Stimulated activated naive B cell treated with anti-CD40 and anti-IgM and Interleukin-4, amounts not matched to agents 10 μg/mL and 1 μg/mL and 100 μg/mL, for 72 hours (primary cell): ENCODE measurements around the gene ITCH.
A peak's percentile ranks its signal among the peaks of the same experiment; 100 is the strongest.
"Not testable (repeated sequence)": the region's sequence is repeated elsewhere in the genome, so short reads cannot be mapped to it uniquely, and the experiment has no call there.

Experiments used
- ATAC-seq, 2 donors: fragments of 150-1000 bp; cut with Tn5 transposase; replicated peaks; 2 replicates each; pipeline ENCODE4 v1.10.0; 2021; ENCODE audit warnings: moderate library complexity in 1 of 2
- DNase-seq: peaks from one replicate; pipeline ENCODE4 v3.0.0; 2021
- H3K27ac Mint-ChIP-seq: one replicate; pipeline ENCODE4 v1.8.0; 2022; ENCODE audit warnings: mild to moderate bottlenecking, mixed read lengths
- H3K27me3 Mint-ChIP-seq, 2 donors: one replicate each; pipeline ENCODE4 v1.8.0; 2022; ENCODE audit warnings: mixed read lengths in 2 of 2
- H3K36me3 Mint-ChIP-seq, 2 donors: one replicate each; pipeline ENCODE4 v1.8.0; 2022; ENCODE audit warnings: mixed read lengths in 2 of 2, mild to moderate bottlenecking in 1 of 2
- H3K4me1 Mint-ChIP-seq, 2 donors: one replicate each; pipeline ENCODE4 v1.8.0; 2022; ENCODE audit warnings: mixed read lengths in 2 of 2, mild to moderate bottlenecking in 1 of 2
- H3K4me3 Mint-ChIP-seq, 2 donors: one replicate each; pipeline ENCODE4 v1.8.0; 2022; ENCODE audit warnings: mild to moderate bottlenecking in 2 of 2, mixed read lengths in 2 of 2, moderate library complexity in 1 of 2
- H3K9me3 Mint-ChIP-seq, 2 donors: one replicate each; pipeline ENCODE4 v1.8.0; 2022; ENCODE audit warnings: mixed read lengths in 2 of 2, mild to moderate bottlenecking in 1 of 2

Gene ITCH

GRCh38 chr20:34359729-34360128, 3.3 kb upstream of the ITCH start:
- not testable (repeated sequence) for H3K27me3 Mint-ChIP-seq, H3K36me3 Mint-ChIP-seq, ATAC-seq, H3K27ac Mint-ChIP-seq, H3K9me3 Mint-ChIP-seq, H3K4me3 Mint-ChIP-seq, DNase-seq
- peaks cover 4 to 20% of the 10 kb centered on the region in 2 donors for H3K4me1 Mint-ChIP-seq

- peaks cover 18 to 44% of the 10 kb centered on the region in 2 donors for H3K4me1 Mint-ChIP-seq
- H3K9me3 Mint-ChIP-seq, result peaks cover 3 to 5% of the 10 kb centered on the region in 2 donors
- peak; percentile 10 to 11 for ATAC-seq
- DNase-seq, result no peak
- peak overlapping the region; percentile 99 for H3K27ac Mint-ChIP-seq
- no peaks in the 10 kb centered on the region for H3K27me3 Mint-ChIP-seq
- H3K4me3 Mint-ChIP-seq, result peak overlapping the region; percentile 89 to 96
- peaks cover 19 to 23% of the 10 kb centered on the region in 2 donors for H3K36me3 Mint-ChIP-seq
Observed at GRCh38 chr20:34362502-34363061, 491 bp upstream of the ITCH start.

GRCh38 chr20:34363465-34364222, 571 bp downstream of the ITCH start:
- Mint-ChIP-seq H3K4me3 (peak overlapping the region; percentile 89 to 96), H3K36me3 (peaks cover 23 to 29% of the 10 kb centered on the region in 2 donors), H3K4me1 (peaks cover 21 to 52% of the 10 kb centered on the region in 2 donors), H3K9me3 (peaks cover 3 to 5% of the 10 kb centered on the region in 2 donors), H3K27ac (peak overlapping the region; percentile 99), H3K27me3 (no peaks in the 10 kb centered on the region)
- ATAC-seq (peak; percentile 52 to 59), DNase-seq (peak; percentile 4)

GRCh38 chr20:34364223-34364506, 1.1 kb downstream of the ITCH start:
- peaks cover 25 to 57% of the 10 kb centered on the region in 2 donors for H3K4me1 Mint-ChIP-seq
- no peak for ATAC-seq
- peak overlapping the region; percentile 89 to 96 for H3K4me3 Mint-ChIP-seq
- H3K27me3 Mint-ChIP-seq, result no peaks in the 10 kb centered on the region
- peak overlapping the region; percentile 95 for H3K27ac Mint-ChIP-seq
- DNase-seq, result no peak
- peaks cover 28 to 34% of the 10 kb centered on the region in 2 donors for H3K36me3 Mint-ChIP-seq
- peaks cover 3 to 5% of the 10 kb centered on the region in 2 donors for H3K9me3 Mint-ChIP-seq

GRCh38 chr20:34365765-34366213, 2.7 kb downstream of the ITCH start:
- Mint-ChIP-seq H3K36me3 (peaks cover 39 to 45% of the 10 kb centered on the region in 2 donors), H3K27me3 (no peaks in the 10 kb centered on the region), H3K4me3 (peak overlapping the region; percentile 69 to 74), H3K27ac (peak overlapping the region; percentile 42), H3K4me1 (peaks cover 27 to 67% of the 10 kb centered on the region in 2 donors), H3K9me3 (peaks cover 3 to 5% of the 10 kb centered on the region in 2 donors)
- peak; percentile 67 for DNase-seq
- peak; percentile 75 to 76 for ATAC-seq

GRCh38 chr20:34367155-34367554, 4.1 kb downstream of the ITCH start:
- no peak overlapping the region for H3K27ac Mint-ChIP-seq
- H3K36me3 Mint-ChIP-seq, result peaks cover 44 to 50% of the 10 kb centered on the region in 2 donors
- H3K27me3 Mint-ChIP-seq, result no peaks in the 10 kb centered on the region
- no peak for ATAC-seq
- H3K4me1 Mint-ChIP-seq, result peaks cover 27 to 67% of the 10 kb centered on the region in 2 donors
- peaks cover 3 to 5% of the 10 kb centered on the region in 2 donors for H3K9me3 Mint-ChIP-seq
- DNase-seq, result no peak
- H3K4me3 Mint-ChIP-seq, result no peak overlapping the region

GRCh38 chr20:34367911-34368310, 4.8 kb downstream of the ITCH start:
- ATAC-seq, H3K9me3 Mint-ChIP-seq, H3K27me3 Mint-ChIP-seq, DNase-seq, H3K4me3 Mint-ChIP-seq, H3K27ac Mint-ChIP-seq: not testable (repeated sequence)
- peaks cover 25 to 59% of the 10 kb centered on the region in 2 donors for H3K4me1 Mint-ChIP-seq
- peaks cover 44 to 50% of the 10 kb centered on the region in 2 donors for H3K36me3 Mint-ChIP-seq

GRCh38 chr20:34368547-34368946, 5.5 kb downstream of the ITCH start:
- Mint-ChIP-seq H3K4me3 (no peak overlapping the region), H3K36me3 (peaks cover 42 to 46% of the 10 kb centered on the region in 2 donors)

GRCh38 chr20:34369265-34369664, 6.2 kb downstream of the ITCH start:
- H3K9me3 Mint-ChIP-seq, result peaks cover 3 to 5% of the 10 kb centered on the region in 2 donors
- no peak overlapping the region for H3K4me3 Mint-ChIP-seq
- no peaks in the 10 kb centered on the region for H3K27me3 Mint-ChIP-seq
- ATAC-seq (no peak), DNase-seq (no peak)
- H3K36me3 Mint-ChIP-seq, result peaks cover 42 to 45% of the 10 kb centered on the region in 2 donors
- peaks cover 23 to 52% of the 10 kb centered on the region in 2 donors for H3K4me1 Mint-ChIP-seq
- no peak overlapping the region for H3K27ac Mint-ChIP-seq

More at GRCh38 chr20:34368547-34368946, 5.5 kb downstream of the ITCH start:
- DNase-seq, result no peak
- no peaks in the 10 kb centered on the region for H3K27me3 Mint-ChIP-seq
- no peak for ATAC-seq
- H3K4me1 Mint-ChIP-seq, result peaks cover 25 to 55% of the 10 kb centered on the region in 2 donors
- peaks cover 3 to 5% of the 10 kb centered on the region in 2 donors for H3K9me3 Mint-ChIP-seq
- H3K27ac Mint-ChIP-seq, result no peak overlapping the region

GRCh38 chr20:34370062-34370461, 7.0 kb downstream of the ITCH start:
- no peak for DNase-seq
- peaks cover 42 to 46% of the 10 kb centered on the region in 2 donors for H3K36me3 Mint-ChIP-seq
- peaks cover 23 to 47% of the 10 kb centered on the region in 2 donors for H3K4me1 Mint-ChIP-seq

GRCh38 chr20:34373445-34373844, 10.4 kb downstream of the ITCH start:
- ATAC-seq (no peak), DNase-seq (no peak)
- Mint-ChIP-seq H3K27me3 (no peaks in the 10 kb centered on the region), H3K36me3 (peaks cover 32 to 37% of the 10 kb centered on the region in 2 donors), H3K4me3 (no peak overlapping the region), H3K27ac (no peak overlapping the region), H3K4me1 (peaks cover 18 to 38% of the 10 kb centered on the region in 2 donors), H3K9me3 (no peaks in the 10 kb centered on the region)

More at GRCh38 chr20:34370062-34370461, 7.0 kb downstream of the ITCH start:
- Mint-ChIP-seq H3K4me3 (no peak overlapping the region), H3K9me3 (peaks cover 3 to 5% of the 10 kb centered on the region in 2 donors), H3K27ac (no peak overlapping the region), H3K27me3 (no peaks in the 10 kb centered on the region)
- ATAC-seq, result no peak

GRCh38 chr20:34374209-34374760, 11.2 kb downstream of the ITCH start:
- no peak overlapping the region for H3K27ac Mint-ChIP-seq
- ATAC-seq (no peak), DNase-seq (no peak)
- H3K27me3 Mint-ChIP-seq, result no peaks in the 10 kb centered on the region
- H3K9me3 Mint-ChIP-seq, result no peaks in the 10 kb centered on the region
- H3K36me3 Mint-ChIP-seq, result peaks cover 27 to 37% of the 10 kb centered on the region in 2 donors
- H3K4me3 Mint-ChIP-seq, result no peak overlapping the region
- peaks cover 12 to 39% of the 10 kb centered on the region in 2 donors for H3K4me1 Mint-ChIP-seq

- no peaks in the 10 kb centered on the region for H3K27me3 Mint-ChIP-seq
- no peak for DNase-seq
Observed at GRCh38 chr20:34375977-34376430, 12.9 kb downstream of the ITCH start.

GRCh38 chr20:34377072-34377847, 14.2 kb downstream of the ITCH start:
- Mint-ChIP-seq H3K27ac (no peak overlapping the region), H3K9me3 (no peaks in the 10 kb centered on the region), H3K4me3 (peak overlapping the region in 1 of 2 donors; percentile 14), H3K4me1 (peaks cover 12 to 43% of the 10 kb centered on the region in 2 donors), H3K36me3 (peaks cover 18 to 31% of the 10 kb centered on the region in 2 donors), H3K27me3 (no peaks in the 10 kb centered on the region)
- DNase-seq (peak; percentile 31), ATAC-seq (peak; percentile 95 to 96)

More at GRCh38 chr20:34375977-34376430, 12.9 kb downstream of the ITCH start:
- no peak for ATAC-seq
- Mint-ChIP-seq H3K4me3 (no peak overlapping the region), H3K36me3 (peaks cover 24 to 35% of the 10 kb centered on the region in 2 donors), H3K27ac (no peak overlapping the region), H3K4me1 (peaks cover 12 to 32% of the 10 kb centered on the region in 2 donors), H3K9me3 (no peaks in the 10 kb centered on the region)
